ENCODE data around the gene KLHL42. TPM values are rescaled to one million over a fixed set of nuclear protein-coding genes. Genes with fewer than 3 reads are reported as not detected.

KLHL42 gene
- total and polyA plus RNA-seq, 2 of the 13 experiments (the other 11 are each of a cell fraction or from before 2014, with no cell fraction given), result 13.5 to 14.0 TPM

DNA sequence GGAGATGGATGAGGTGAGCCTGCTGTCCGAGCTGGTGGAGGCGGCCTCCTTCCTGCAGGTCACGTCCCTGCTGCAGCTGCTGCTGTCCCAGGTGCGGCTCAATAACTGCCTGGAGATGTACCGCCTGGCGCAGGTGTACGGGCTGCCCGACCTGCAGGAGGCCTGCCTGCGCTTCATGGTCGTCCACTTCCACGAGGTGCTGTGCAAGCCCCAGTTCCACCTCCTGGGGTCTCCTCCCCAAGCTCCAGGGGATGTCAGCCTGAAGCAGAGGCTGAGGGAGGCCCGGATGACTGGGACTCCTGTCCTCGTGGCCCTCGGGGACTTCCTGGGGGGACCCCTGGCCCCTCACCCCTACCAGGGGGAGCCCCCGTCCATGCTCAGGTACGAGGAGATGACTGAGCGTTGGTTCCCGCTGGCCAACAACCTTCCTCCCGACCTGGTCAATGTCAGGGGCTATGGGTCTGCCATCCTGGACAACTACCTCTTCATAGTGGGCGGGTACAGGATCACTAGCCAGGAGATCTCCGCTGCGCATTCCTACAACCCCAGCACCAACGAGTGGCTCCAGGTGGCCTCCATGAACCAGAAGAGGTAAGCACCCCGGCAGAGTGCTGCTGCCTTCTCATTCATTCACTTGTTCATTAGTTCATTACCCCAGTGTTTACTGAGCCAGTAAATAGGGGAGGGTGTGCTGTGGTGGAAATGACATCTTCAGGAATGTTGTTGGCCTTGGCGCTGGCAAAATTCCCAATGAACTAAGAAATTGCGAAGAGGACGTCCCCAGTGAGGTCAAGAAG, 777 bp downstream of the KLHL42 start (continued):
- TF ChIP-seq, protein P1, sequence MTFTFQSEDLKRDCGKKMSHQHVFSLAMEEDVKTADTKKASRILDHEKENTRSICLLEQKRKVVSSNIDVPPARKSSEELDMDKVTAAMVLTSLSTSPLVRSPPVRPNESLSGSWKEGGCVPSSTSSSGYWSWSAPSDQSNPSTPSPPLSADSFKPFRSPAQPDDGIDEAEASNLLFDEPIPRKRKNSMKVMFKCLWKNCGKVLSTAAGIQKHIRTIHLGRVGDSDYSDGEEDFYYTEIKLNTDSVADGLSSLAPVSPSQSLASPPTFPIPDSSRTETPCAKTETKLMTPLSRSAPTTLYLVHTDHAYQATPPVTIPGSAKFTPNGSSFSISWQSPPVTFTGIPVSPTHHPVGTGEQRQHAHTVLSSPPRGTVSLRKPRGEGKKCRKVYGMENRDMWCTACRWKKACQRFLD (CRISPR knock-in tag; IDR thresholded peaks at IDR 0.05; ENCODE audit: borderline replicate concordance), result peak; percentile 21; the same call in 1 of the 2 replicates
- TF ChIP-seq GZF1 (CRISPR knock-in tag; IDR thresholded peaks at IDR 0.05) (0 out of 2 replicates have a peak, but pooled peaks have one; percentile 37), ZNF263 (CRISPR knock-in tag; IDR thresholded peaks at IDR 0.05) (0 out of 2 replicates have a peak, but pooled peaks have one; percentile 7), ZNF547 (CRISPR knock-in tag; IDR thresholded peaks at IDR 0.05) (0 out of 2 replicates have a peak, but pooled peaks have one; percentile 22), ZNF282 (IDR thresholded peaks at IDR 0.05; ENCODE audit: partially characterized antibody) (no peak), MXD4 (CRISPR knock-in tag; IDR thresholded peaks at IDR 0.05) (0 out of 2 replicates have a peak, but pooled peaks have one; percentile 13), ZBTB3 (CRISPR knock-in tag; IDR thresholded peaks at IDR 0.05; ENCODE audit: borderline replicate concordance, low read depth) (0 out of 2 replicates have a peak, but pooled peaks have one; percentile 41), MEIS1 (CRISPR knock-in tag; IDR thresholded peaks at IDR 0.05; ENCODE audit: borderline replicate concordance) (peak; percentile 20; the same call in 1 of the 2 replicates), ZNF224 (CRISPR knock-in tag; IDR thresholded peaks at IDR 0.05) (0 out of 2 replicates have a peak, but pooled peaks have one; percentile 54), ZNF713 (CRISPR knock-in tag; IDR thresholded peaks at IDR 0.05) (peak; percentile 67; the same call in 1 of the 2 replicates), ZMYM2 (CRISPR knock-in tag; IDR thresholded peaks at IDR 0.05) (no peak), TAF1 (CRISPR knock-in tag; IDR thresholded peaks at IDR 0.05) (peak; percentile 14; the same call in 1 of the 2 replicates), ETV6 (CRISPR knock-in tag; conservative IDR thresholded peaks at IDR 0.05) (0 out of 2 replicates have a peak, but pooled peaks have one; percentile 4), SMC3 (IDR thresholded peaks at IDR 0.05; ENCODE audit: low read length) (no peak)
- TF ChIP-seq, protein P2, sequence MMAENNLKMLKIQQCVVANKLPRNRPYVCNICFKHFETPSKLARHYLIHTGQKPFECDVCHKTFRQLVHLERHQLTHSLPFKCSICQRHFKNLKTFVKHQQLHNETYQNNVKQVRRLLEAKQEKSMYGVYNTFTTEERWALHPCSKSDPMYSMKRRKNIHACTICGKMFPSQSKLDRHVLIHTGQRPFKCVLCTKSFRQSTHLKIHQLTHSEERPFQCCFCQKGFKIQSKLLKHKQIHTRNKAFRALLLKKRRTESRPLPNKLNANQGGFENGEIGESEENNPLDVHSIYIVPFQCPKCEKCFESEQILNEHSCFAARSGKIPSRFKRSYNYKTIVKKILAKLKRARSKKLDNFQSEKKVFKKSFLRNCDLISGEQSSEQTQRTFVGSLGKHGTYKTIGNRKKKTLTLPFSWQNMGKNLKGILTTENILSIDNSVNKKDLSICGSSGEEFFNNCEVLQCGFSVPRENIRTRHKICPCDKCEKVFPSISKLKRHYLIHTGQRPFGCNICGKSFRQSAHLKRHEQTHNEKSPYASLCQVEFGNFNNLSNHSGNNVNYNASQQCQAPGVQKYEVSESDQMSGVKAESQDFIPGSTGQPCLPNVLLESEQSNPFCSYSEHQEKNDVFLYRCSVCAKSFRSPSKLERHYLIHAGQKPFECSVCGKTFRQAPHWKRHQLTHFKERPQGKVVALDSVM (CRISPR knock-in tag; IDR thresholded peaks at IDR 0.05), result peak; percentile 79
- TF ChIP-seq, protein P3, sequence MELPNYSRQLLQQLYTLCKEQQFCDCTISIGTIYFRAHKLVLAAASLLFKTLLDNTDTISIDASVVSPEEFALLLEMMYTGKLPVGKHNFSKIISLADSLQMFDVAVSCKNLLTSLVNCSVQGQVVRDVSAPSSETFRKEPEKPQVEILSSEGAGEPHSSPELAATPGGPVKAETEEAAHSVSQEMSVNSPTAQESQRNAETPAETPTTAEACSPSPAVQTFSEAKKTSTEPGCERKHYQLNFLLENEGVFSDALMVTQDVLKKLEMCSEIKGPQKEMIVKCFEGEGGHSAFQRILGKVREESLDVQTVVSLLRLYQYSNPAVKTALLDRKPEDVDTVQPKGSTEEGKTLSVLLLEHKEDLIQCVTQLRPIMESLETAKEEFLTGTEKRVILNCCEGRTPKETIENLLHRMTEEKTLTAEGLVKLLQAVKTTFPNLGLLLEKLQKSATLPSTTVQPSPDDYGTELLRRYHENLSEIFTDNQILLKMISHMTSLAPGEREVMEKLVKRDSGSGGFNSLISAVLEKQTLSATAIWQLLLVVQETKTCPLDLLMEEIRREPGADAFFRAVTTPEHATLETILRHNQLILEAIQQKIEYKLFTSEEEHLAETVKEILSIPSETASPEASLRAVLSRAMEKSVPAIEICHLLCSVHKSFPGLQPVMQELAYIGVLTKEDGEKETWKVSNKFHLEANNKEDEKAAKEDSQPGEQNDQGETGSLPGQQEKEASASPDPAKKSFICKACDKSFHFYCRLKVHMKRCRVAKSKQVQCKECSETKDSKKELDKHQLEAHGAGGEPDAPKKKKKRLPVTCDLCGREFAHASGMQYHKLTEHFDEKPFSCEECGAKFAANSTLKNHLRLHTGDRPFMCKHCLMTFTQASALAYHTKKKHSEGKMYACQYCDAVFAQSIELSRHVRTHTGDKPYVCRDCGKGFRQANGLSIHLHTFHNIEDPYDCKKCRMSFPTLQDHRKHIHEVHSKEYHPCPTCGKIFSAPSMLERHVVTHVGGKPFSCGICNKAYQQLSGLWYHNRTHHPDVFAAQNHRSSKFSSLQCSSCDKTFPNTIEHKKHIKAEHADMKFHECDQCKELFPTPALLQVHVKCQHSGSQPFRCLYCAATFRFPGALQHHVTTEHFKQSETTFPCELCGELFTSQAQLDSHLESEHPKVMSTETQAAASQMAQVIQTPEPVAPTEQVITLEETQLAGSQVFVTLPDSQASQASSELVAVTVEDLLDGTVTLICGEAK (IDR thresholded peaks at IDR 0.05), result no peak
- TF ChIP-seq, protein P3 (CRISPR knock-in tag; IDR thresholded peaks at IDR 0.05), result peak; percentile 42; the same call in 1 of the 2 replicates
